Astrocyte (in vitro differentiated cells and primary cell): ENCODE results near the gene PKD1L1. TPM values are rescaled to one million over a fixed set of nuclear protein-coding genes. Genes with fewer than 3 reads are reported as not detected.

ENCODE experiments used
- DNase-seq: peaks from one replicate; pipeline ENCODE4 v3.0.0-alpha.2; 2010; ENCODE audit warnings: low read depth
- FAIRE-seq: peaks from 2 replicates; lab custom pipeline; 2011; peaks lifted over from hg19 to GRCh38; lab: Jason Lieb, UNC
- H2AFZ ChIP-seq: 2 replicates; pipeline ENCODE4 v1.6.0; 2012; ENCODE audit warnings: low read depth, low read length, inconsistent platforms
- H3K27ac ChIP-seq: 2 replicates; pipeline ENCODE4 v1.5.1; 2011; ENCODE audit warnings: low read depth, low read length, inconsistent platforms
- H3K27me3 ChIP-seq: 2 replicates; pipeline ENCODE4 v1.6.0; 2011; ENCODE audit warnings: low read length, inconsistent platforms; ENCODE audit not compliant: insufficient read depth
- H3K36me3 ChIP-seq: 2 replicates; pipeline ENCODE4 v1.5.1; 2011; ENCODE audit warnings: low read length, inconsistent platforms; ENCODE audit not compliant: insufficient read depth
- H3K4me1 ChIP-seq: 2 replicates; pipeline ENCODE4 v1.5.1; 2011; ENCODE audit warnings: low read length, inconsistent platforms; ENCODE audit not compliant: insufficient read depth
- H3K4me2 ChIP-seq: 2 replicates; pipeline ENCODE4 v1.6.0; 2012; ENCODE audit warnings: low read length, inconsistent platforms
- H3K4me3 ChIP-seq: 2 replicates; pipeline ENCODE4 v1.5.1; 2011; ENCODE audit warnings: low read depth, mild to moderate bottlenecking, low read length, inconsistent platforms; ENCODE audit not compliant: insufficient read depth
- H3K79me2 ChIP-seq: 2 replicates; pipeline ENCODE4 v1.6.0; 2012; ENCODE audit warnings: mild to moderate bottlenecking, low read length, inconsistent platforms; ENCODE audit not compliant: insufficient read depth
- H3K9ac ChIP-seq: 2 replicates; pipeline ENCODE4 v1.6.0; 2012; ENCODE audit warnings: mild to moderate bottlenecking, low read length, inconsistent platforms
- H3K9me3 ChIP-seq: 2 replicates; pipeline ENCODE4 v1.5.1; 2012; ENCODE audit warnings: low read depth, mild to moderate bottlenecking, low read length, inconsistent platforms; ENCODE audit not compliant: insufficient read depth
- H4K20me1 ChIP-seq: 2 replicates; pipeline ENCODE4 v1.6.0; 2012; ENCODE audit warnings: low read length, inconsistent platforms; ENCODE audit not compliant: insufficient read depth
- H3K27ac Mint-ChIP-seq: one replicate; pipeline ENCODE4 v1.8.0; 2021; ENCODE audit warnings: mild to moderate bottlenecking, mixed read lengths; ENCODE audit not compliant: unreplicated experiment
- H3K27me3 Mint-ChIP-seq: one replicate; pipeline ENCODE4 v1.8.0; 2021; ENCODE audit warnings: low read depth, mixed read lengths; ENCODE audit not compliant: unreplicated experiment
- H3K36me3 Mint-ChIP-seq: one replicate; pipeline ENCODE4 v1.8.0; 2021; ENCODE audit warnings: low read depth, mixed read lengths; ENCODE audit not compliant: unreplicated experiment
- H3K4me1 Mint-ChIP-seq: one replicate; pipeline ENCODE4 v1.8.0; 2021; ENCODE audit warnings: low read depth, mixed read lengths; ENCODE audit not compliant: unreplicated experiment
- H3K4me3 Mint-ChIP-seq: one replicate; pipeline ENCODE4 v1.8.0; 2021; ENCODE audit warnings: mild to moderate bottlenecking, moderate library complexity, mixed read lengths; ENCODE audit not compliant: unreplicated experiment
- H3K9me3 Mint-ChIP-seq: one replicate; pipeline ENCODE4 v1.8.0; 2021; ENCODE audit warnings: mild to moderate bottlenecking, mixed read lengths; ENCODE audit not compliant: unreplicated experiment
- CTCF ChIP-seq: IDR thresholded peaks from 2 replicates; pipeline ENCODE4 v1.5.1; 2011; ENCODE audit warnings: low read depth, mild to moderate bottlenecking, inconsistent platforms, low read length, moderate library complexity; ENCODE audit not compliant: insufficient read depth
- EZH2 ChIP-seq: IDR thresholded peaks from 2 replicates; pipeline ENCODE4 v1.6.1; 2012; ENCODE audit warnings: mild to moderate bottlenecking, low read length, inconsistent platforms; ENCODE audit not compliant: insufficient read depth
- total RNA-seq: library from RNA; stranded (reverse); gene quantifications from 2 replicates; pipeline ENCODE4 v1.2.1, GENCODE V29; 2021

PKD1L1 gene
- total RNA-seq, 1 donor from 2014 or later, result 0.39 TPM

- Mint-ChIP-seq H3K27ac (no peak overlapping the region), H3K9me3 (no peaks in the 10 kb centered on the region), H3K27me3 (peaks cover 12% of the 10 kb centered on the region), H3K4me1 (peaks cover 14% of the 10 kb centered on the region), H3K4me3 (no peak overlapping the region), H3K36me3 (no peaks in the 10 kb centered on the region)
- Histone ChIP-seq H3K4me1 (peaks cover 3% of the 10 kb centered on the region), H3K9me3 (no peaks in the 10 kb centered on the region), H3K79me2 (no peaks in the 10 kb centered on the region), H4K20me1 (no peaks in the 10 kb centered on the region), H3K4me3 (no peak overlapping the region), H3K27me3 (no peaks in the 10 kb centered on the region), H3K36me3 (no peaks in the 10 kb centered on the region), H2AFZ (no peak overlapping the region), H3K27ac (no peak overlapping the region), H3K4me2 (no peak overlapping the region), H3K9ac (no peak overlapping the region)
- DNase-seq, result no peak
- no peak for TF ChIP-seq CTCF
- FAIRE-seq, result no peak
Measured at GRCh38 chr7:47734287-47734948, 213.8 kb downstream of the PKD1L1 start.

GRCh38 chr7:47730142-47730541, 218.1 kb downstream of the PKD1L1 start:
- Histone ChIP-seq H2AFZ (no peak overlapping the region), H3K4me2 (peak overlapping the region; percentile 27), H3K9me3 (no peaks in the 10 kb centered on the region), H3K4me1 (peaks cover 8% of the 10 kb centered on the region), H3K36me3 (no peaks in the 10 kb centered on the region), H3K27me3 (no peaks in the 10 kb centered on the region), H4K20me1 (no peaks in the 10 kb centered on the region), H3K27ac (no peak overlapping the region), H3K4me3 (no peak overlapping the region), H3K79me2 (no peaks in the 10 kb centered on the region), H3K9ac (no peak overlapping the region)
- Mint-ChIP-seq H3K36me3 (peaks cover 1% of the 10 kb centered on the region), H3K4me1 (peaks cover 18% of the 10 kb centered on the region), H3K4me3 (no peak overlapping the region), H3K27me3 (no peaks in the 10 kb centered on the region), H3K9me3 (no peaks in the 10 kb centered on the region), H3K27ac (no peak overlapping the region)
- DNase-seq, result peak; percentile 20
- TF ChIP-seq EZH2 (no peak), CTCF (no peak)
- peak; percentile 23 for FAIRE-seq

GRCh38 chr7:47726047-47726726, 222.1 kb downstream of the PKD1L1 start:
- Mint-ChIP-seq H3K27me3 (no peaks in the 10 kb centered on the region), H3K27ac (no peak overlapping the region)
- no peak for DNase-seq

More at GRCh38 chr7:47726047-47726726, 222.1 kb downstream of the PKD1L1 start:
- H3K4me1 Mint-ChIP-seq, result peaks cover 17% of the 10 kb centered on the region
- Histone ChIP-seq H4K20me1 (no peaks in the 10 kb centered on the region), H3K9me3 (no peaks in the 10 kb centered on the region), H3K4me3 (no peak overlapping the region), H3K27ac (no peak overlapping the region), H2AFZ (no peak overlapping the region), H3K9ac (no peak overlapping the region), H3K27me3 (no peaks in the 10 kb centered on the region), H3K79me2 (no peaks in the 10 kb centered on the region), H3K36me3 (no peaks in the 10 kb centered on the region), H3K4me2 (no peak overlapping the region), H3K4me1 (peaks cover 19% of the 10 kb centered on the region)
- peaks cover 1% of the 10 kb centered on the region for H3K36me3 Mint-ChIP-seq
- H3K4me3 Mint-ChIP-seq, result no peak overlapping the region
- H3K9me3 Mint-ChIP-seq, result no peaks in the 10 kb centered on the region
- no peak for TF ChIP-seq CTCF
- no peak for TF ChIP-seq EZH2
- FAIRE-seq, result no peak
